ENCODE results near the gene CASR. TPM values are rescaled to one million over a fixed set of nuclear protein-coding genes. Genes with fewer than 3 reads are reported as not detected.

Gene CASR
- total RNA-seq, 1 donor from 2014 or later = not detected

DNA sequence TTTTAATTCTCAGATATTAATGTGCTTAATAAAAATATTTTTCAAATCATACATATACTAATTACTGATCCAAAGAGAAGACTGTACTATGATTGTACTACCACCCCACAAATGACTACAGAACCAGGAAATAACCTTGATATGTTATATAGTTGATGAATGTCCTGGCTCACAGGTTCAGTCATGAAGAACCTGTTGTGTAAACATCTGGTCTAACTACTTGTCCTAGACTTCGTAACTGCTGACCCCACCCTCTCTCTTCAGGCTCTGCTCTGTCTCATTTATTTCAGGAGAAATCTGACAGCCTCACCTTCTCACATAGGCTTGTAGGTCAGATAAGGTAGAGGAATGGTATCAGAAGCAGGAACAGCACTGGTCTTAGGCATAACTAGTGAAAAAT is 126.9 kb downstream of the CASR start:
- Mint-ChIP-seq H3K36me3 (ENCODE audit: unreplicated experiment) (no peaks in the 10 kb centered on the region), H3K27me3 (ENCODE audit: unreplicated experiment) (no peaks in the 10 kb centered on the region), H3K4me3 (ENCODE audit: unreplicated experiment) (no peak overlapping the region), H3K4me1 (ENCODE audit: low read depth, unreplicated experiment) (no peaks in the 10 kb centered on the region), H3K9me3 (ENCODE audit: unreplicated experiment) (peaks cover 2% of the 10 kb centered on the region), H3K27ac (ENCODE audit: unreplicated experiment) (no peak overlapping the region)
- DNase-seq = no peak
- TF ChIP-seq, protein P1, sequence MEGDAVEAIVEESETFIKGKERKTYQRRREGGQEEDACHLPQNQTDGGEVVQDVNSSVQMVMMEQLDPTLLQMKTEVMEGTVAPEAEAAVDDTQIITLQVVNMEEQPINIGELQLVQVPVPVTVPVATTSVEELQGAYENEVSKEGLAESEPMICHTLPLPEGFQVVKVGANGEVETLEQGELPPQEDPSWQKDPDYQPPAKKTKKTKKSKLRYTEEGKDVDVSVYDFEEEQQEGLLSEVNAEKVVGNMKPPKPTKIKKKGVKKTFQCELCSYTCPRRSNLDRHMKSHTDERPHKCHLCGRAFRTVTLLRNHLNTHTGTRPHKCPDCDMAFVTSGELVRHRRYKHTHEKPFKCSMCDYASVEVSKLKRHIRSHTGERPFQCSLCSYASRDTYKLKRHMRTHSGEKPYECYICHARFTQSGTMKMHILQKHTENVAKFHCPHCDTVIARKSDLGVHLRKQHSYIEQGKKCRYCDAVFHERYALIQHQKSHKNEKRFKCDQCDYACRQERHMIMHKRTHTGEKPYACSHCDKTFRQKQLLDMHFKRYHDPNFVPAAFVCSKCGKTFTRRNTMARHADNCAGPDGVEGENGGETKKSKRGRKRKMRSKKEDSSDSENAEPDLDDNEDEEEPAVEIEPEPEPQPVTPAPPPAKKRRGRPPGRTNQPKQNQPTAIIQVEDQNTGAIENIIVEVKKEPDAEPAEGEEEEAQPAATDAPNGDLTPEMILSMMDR (IDR thresholded peaks at IDR 0.05; ENCODE audit: partially characterized antibody, unreplicated experiment) = no peak

DNA sequence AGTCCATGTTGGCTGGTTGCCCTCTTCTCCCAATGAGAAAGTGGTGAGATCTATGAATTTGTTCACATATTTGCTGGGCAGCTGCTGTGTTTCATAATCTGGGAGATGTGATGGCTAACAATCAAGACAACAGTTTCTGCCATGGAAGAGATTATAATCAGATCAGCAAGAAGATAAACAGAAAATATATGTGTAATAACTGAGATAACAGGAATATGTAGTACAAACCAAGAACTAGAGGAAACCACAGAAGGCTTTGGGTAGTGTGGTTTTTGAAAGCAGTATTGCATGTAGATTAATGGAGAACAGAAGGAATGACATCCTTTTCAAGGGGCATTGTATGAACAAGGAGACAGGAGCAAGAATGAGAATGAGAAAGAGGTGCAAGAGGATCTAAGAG is 129.4 kb downstream of the CASR start:
- TF ChIP-seq, protein P1 (IDR thresholded peaks at IDR 0.05; ENCODE audit: partially characterized antibody, unreplicated experiment) = no peak
- Mint-ChIP-seq H3K4me3 (ENCODE audit: unreplicated experiment) (no peak overlapping the region), H3K27ac (ENCODE audit: unreplicated experiment) (no peak overlapping the region), H3K4me1 (ENCODE audit: low read depth, unreplicated experiment) (no peaks in the 10 kb centered on the region), H3K9me3 (ENCODE audit: unreplicated experiment) (peaks cover 2% of the 10 kb centered on the region), H3K27me3 (ENCODE audit: unreplicated experiment) (peaks cover 2% of the 10 kb centered on the region), H3K36me3 (ENCODE audit: unreplicated experiment) (no peaks in the 10 kb centered on the region)
- no peak for DNase-seq

DNA sequence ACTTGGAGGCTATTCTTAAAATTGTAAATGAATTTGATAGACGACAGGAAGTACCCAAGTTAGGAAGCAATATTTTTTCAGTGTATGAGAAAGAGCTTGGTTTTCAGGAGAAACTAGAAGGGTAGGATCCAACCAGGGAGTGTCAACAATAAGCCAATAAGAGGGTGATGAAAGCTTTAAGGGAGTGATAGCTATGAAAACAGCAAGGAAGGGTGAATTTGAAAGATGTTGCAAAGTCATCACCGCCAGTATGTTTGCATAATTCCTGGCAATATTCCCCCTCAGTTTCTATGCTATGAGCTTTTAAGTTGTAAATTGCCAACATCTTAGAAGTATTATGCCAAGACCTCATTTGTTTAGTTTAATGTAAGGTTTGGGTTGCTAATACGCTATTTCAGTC is 129.8 kb downstream of the CASR start:
- TF ChIP-seq, protein P1 (IDR thresholded peaks at IDR 0.05; ENCODE audit: partially characterized antibody, unreplicated experiment) = no peak
- DNase-seq = no peak
- no peak overlapping the region for H3K4me3 Mint-ChIP-seq (ENCODE audit: unreplicated experiment)
- H3K4me1 Mint-ChIP-seq (ENCODE audit: low read depth, unreplicated experiment) = no peaks in the 10 kb centered on the region
- peaks cover 2% of the 10 kb centered on the region for H3K27me3 Mint-ChIP-seq (ENCODE audit: unreplicated experiment)
- no peak overlapping the region for H3K27ac Mint-ChIP-seq (ENCODE audit: unreplicated experiment)
- H3K9me3 Mint-ChIP-seq (ENCODE audit: unreplicated experiment) = peaks cover 3% of the 10 kb centered on the region
- H3K36me3 Mint-ChIP-seq (ENCODE audit: unreplicated experiment) = no peaks in the 10 kb centered on the region

DNA sequence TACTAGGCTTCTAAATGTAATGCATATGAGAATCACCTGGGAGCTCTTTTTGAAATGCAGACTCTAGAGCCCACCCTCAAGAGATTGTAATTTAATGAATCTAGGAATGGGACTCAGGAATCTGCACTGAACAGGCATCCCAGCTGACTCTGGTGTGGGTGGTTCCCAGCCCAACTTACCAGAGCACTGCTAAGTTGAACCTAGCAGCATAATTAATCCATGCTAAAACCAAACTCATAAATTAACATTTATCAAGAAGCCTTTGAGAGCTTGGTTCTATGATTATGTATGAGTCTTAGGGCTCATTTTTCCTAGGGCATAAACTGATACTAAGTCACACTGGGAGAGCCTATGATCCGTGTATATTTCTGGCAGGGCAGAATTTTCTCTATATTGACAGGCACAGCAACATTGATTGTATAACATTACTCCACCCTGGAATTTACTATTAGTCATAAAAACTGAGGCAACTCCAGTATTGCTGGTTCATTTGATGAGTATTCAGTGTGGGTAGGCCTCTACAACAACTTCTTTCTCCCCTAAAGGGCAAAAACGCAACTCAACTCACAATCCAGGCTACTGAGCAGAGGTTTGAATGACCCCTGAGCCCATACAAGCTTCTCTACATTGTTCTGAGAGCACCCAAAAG is 130.9 kb downstream of the CASR start:
- no peak for DNase-seq
- H3K4me3 Mint-ChIP-seq (ENCODE audit: unreplicated experiment) = no peak overlapping the region
- TF ChIP-seq, protein P1 (IDR thresholded peaks at IDR 0.05; ENCODE audit: partially characterized antibody, unreplicated experiment) = no peak
- peaks cover 2% of the 10 kb centered on the region for H3K27me3 Mint-ChIP-seq (ENCODE audit: unreplicated experiment)
- H3K9me3 Mint-ChIP-seq (ENCODE audit: unreplicated experiment) = peaks cover 2% of the 10 kb centered on the region
- H3K27ac Mint-ChIP-seq (ENCODE audit: unreplicated experiment) = no peak overlapping the region
- no peaks in the 10 kb centered on the region for H3K36me3 Mint-ChIP-seq (ENCODE audit: unreplicated experiment)
- no peaks in the 10 kb centered on the region for H3K4me1 Mint-ChIP-seq (ENCODE audit: low read depth, unreplicated experiment)

DNA sequence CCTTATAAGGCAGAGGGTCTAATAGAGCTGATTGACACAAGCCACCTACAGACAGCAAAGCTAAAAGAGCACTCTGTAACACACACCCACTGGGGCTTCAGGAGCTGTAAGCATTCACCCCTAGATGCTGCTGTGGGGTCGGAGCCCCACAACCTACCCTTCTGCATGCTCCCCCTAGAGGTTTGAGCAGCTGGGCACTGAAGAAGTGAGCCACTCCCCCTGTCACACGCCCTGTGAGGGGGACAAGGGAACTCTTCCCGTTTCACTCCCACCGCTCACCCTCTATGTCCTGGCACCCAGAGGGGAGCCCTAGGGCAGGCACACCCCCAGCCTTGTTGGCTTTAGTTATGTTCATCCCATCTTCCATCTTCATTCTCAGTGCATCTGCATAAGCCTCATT is 132.2 kb downstream of the CASR start:
- H3K9me3 Mint-ChIP-seq (ENCODE audit: unreplicated experiment) = peaks cover 2% of the 10 kb centered on the region
- TF ChIP-seq, protein P1 (IDR thresholded peaks at IDR 0.05; ENCODE audit: partially characterized antibody, unreplicated experiment) = no peak
- H3K4me1 Mint-ChIP-seq (ENCODE audit: low read depth, unreplicated experiment) = no peaks in the 10 kb centered on the region
- H3K36me3 Mint-ChIP-seq (ENCODE audit: unreplicated experiment) = no peaks in the 10 kb centered on the region
- no peak overlapping the region for H3K4me3 Mint-ChIP-seq (ENCODE audit: unreplicated experiment)
- H3K27ac Mint-ChIP-seq (ENCODE audit: unreplicated experiment) = no peak overlapping the region
- no peak for DNase-seq
- peaks cover 2% of the 10 kb centered on the region for H3K27me3 Mint-ChIP-seq (ENCODE audit: unreplicated experiment)
